GM18520 (cell line): ENCODE measurements around the gene C1orf198.
"Not testable (repeated sequence)": the region's sequence is repeated elsewhere in the genome, so short reads cannot be mapped to it uniquely, and the experiment has no call there.

Experiments
- ATAC-seq: cut with Tn5 transposase; IDR thresholded peaks from one replicate; pipeline ENCODE4 v1.9.1; 2021; ENCODE audit not compliant: unreplicated experiment

Gene C1orf198

GRCh38 chr1:230861489-230861888 is 6.8 kb downstream of the C1orf198 start:
- ATAC-seq, result no peak

GRCh38 chr1:230860617-230861384 is 7.5 kb downstream of the C1orf198 start:
- ATAC-seq, result no peak

- no peak for ATAC-seq
Measured at GRCh38 chr1:230858918-230859729, 9.2 kb downstream of the C1orf198 start.

GRCh38 chr1:230858236-230858820 is 10.0 kb downstream of the C1orf198 start:
- no peak for ATAC-seq

GRCh38 chr1:230857822-230858221 is 10.5 kb downstream of the C1orf198 start:
- no peak for ATAC-seq

- ATAC-seq, result no peak
Measured at GRCh38 chr1:230857077-230857476, 11.2 kb downstream of the C1orf198 start.

- no peak for ATAC-seq
Measured at GRCh38 chr1:230855886-230856285, 12.4 kb downstream of the C1orf198 start.

GRCh38 chr1:230854423-230854822 is 13.9 kb downstream of the C1orf198 start:
- no peak for ATAC-seq

- no peak for ATAC-seq
Measured at GRCh38 chr1:230853731-230854130, 14.6 kb downstream of the C1orf198 start.

GRCh38 chr1:230852959-230853358 is 15.4 kb downstream of the C1orf198 start:
- no peak for ATAC-seq

GRCh38 chr1:230851291-230851691 is 17.0 kb downstream of the C1orf198 start:
- ATAC-seq, result no peak

- ATAC-seq, result no peak
Measured at GRCh38 chr1:230850547-230850946, 17.8 kb downstream of the C1orf198 start.

- no peak for ATAC-seq
Measured at GRCh38 chr1:230849451-230850224, 18.7 kb downstream of the C1orf198 start.

- ATAC-seq, result no peak
Measured at GRCh38 chr1:230848235-230848634, 20.1 kb downstream of the C1orf198 start.

- not testable (repeated sequence) for ATAC-seq
Measured at GRCh38 chr1:230845184-230845583, 23.1 kb downstream of the C1orf198 start.

- no peak for ATAC-seq
Measured at GRCh38 chr1:230844561-230844960, 23.8 kb downstream of the C1orf198 start.

GRCh38 chr1:230843503-230844309 is 24.6 kb downstream of the C1orf198 start:
- no peak for ATAC-seq

- no peak for ATAC-seq
Measured at GRCh38 chr1:230842801-230843200, 25.5 kb downstream of the C1orf198 start.

GRCh38 chr1:230839173-230839572 is 29.1 kb downstream of the C1orf198 start:
- ATAC-seq, result no peak

GRCh38 chr1:230836793-230837192 is 31.5 kb downstream of the C1orf198 start:
- no peak for ATAC-seq
